Measurements from ENCODE around the gene PBX1. TPM values are rescaled to one million over a fixed set of nuclear protein-coding genes. Genes with fewer than 3 reads are reported as not detected.

Gene PBX1
- total and polyA plus RNA-seq, 2 of the 4 experiments (the other 2 are of a cell fraction): 13.9 to 17.9 TPM

- Histone ChIP-seq H3K56ac (ENCODE audit: extremely low read depth, insufficient read depth, low read length) (no peak overlapping the region), H3K27ac (ENCODE audit: insufficient read depth, low read length) (no peak overlapping the region), H3K4ac (ENCODE audit: low read depth, low read length) (no peak overlapping the region), H2BK20ac (ENCODE audit: low read depth, low read length) (no peak overlapping the region), H3K9ac (ENCODE audit: low read depth, low read length) (no peak overlapping the region), H3K4me2 (ENCODE audit: low read depth, low read length) (no peak overlapping the region), H2AK9ac (replicated peaks; ENCODE audit: low read depth, low read length, poor library complexity) (no peak overlapping the region), H3K4me1 (ENCODE audit: control insufficient read depth, insufficient read depth, low read length) (peaks cover 15% of the 10 kb centered on the region), H3K23ac (ENCODE audit: low read depth, low read length) (no peak overlapping the region), H4K8ac (ENCODE audit: low read depth in 2 of 2, low read length in 2 of 2) (no peak overlapping the region), H3K9me1 (ENCODE audit: insufficient read depth, low read length) (peaks cover 6% of the 10 kb centered on the region), H3K27me3 (ENCODE audit: control insufficient read depth, insufficient read depth, low read length) (no peaks in the 10 kb centered on the region), H2AK5ac (ENCODE audit: low read depth, low read length) (no peak overlapping the region), H3K4me3 (ENCODE audit: insufficient read depth, low read depth, low read length) (no peak overlapping the region), H2AFZ (replicated peaks; ENCODE audit: low read length, poor library complexity) (no peak overlapping the region), H2BK5ac (ENCODE audit: low read depth, low read length, poor library complexity, severe bottlenecking) (no peak overlapping the region), H3K18ac (ENCODE audit: low read depth, low read length) (no peak overlapping the region; the same call in 1 of the 2 replicates), H3K9me3 (ENCODE audit: control insufficient read depth, insufficient read depth, low read length) (no peaks in the 10 kb centered on the region), H2BK120ac (ENCODE audit: low read depth, low read length) (no peak overlapping the region), H4K5ac (ENCODE audit: low read depth, low read length) (no peak overlapping the region), H3K36me3 (ENCODE audit: control insufficient read depth, insufficient read depth, low read length) (no peaks in the 10 kb centered on the region), H3K14ac (replicated peaks; ENCODE audit: low read depth, low read length) (no peak overlapping the region), H4K91ac (ENCODE audit: insufficient read depth, low read depth, low read length) (no peak overlapping the region), H4K20me1 (ENCODE audit: insufficient read depth, low read length) (no peaks in the 10 kb centered on the region), H2BK15ac (ENCODE audit: low read depth, low read length) (no peak overlapping the region), H3K79me1 (ENCODE audit: low read depth in 1 of 2, low read length in 2 of 2) (peaks cover 0 to 12% of the 10 kb centered on the region in 2 experiments)
- CTCF ChIA-PET: interaction anchor here (1.1 kb wide), 1 partner anchor 13 kb away, joined by 3 read pairs; no protein-coding TSS in a partner anchor
- DNase-seq (no peak), ATAC-seq (ENCODE audit: low read depth) (no peak)
- BruUV-seq (replicated peaks): no TSS peak
- intact Hi-C loops (cut with micrococcal nuclease) (no loop called here), in situ Hi-C loops (cut with MboI; ENCODE audit: low sequenced_read_pairs) (no loop called here), dilution Hi-C loops (cut with HindIII; ENCODE audit: low sequenced_read_pairs, unreplicated experiment) (no loop called here)
- TF ChIP-seq RFX5 (IDR thresholded peaks at IDR 0.05; ENCODE audit: low read depth, low read length) (no peak), CTCF (conservative IDR thresholded peaks at IDR 0.05; ENCODE audit: low read depth, low read length) (no peak), CEBPB (IDR thresholded peaks at IDR 0.05; ENCODE audit: low read depth, low read length) (no peak), NFE2L2 (IDR thresholded peaks at IDR 0.05; ENCODE audit: low read depth, low read length) (no peak), ELK1 (IDR thresholded peaks at IDR 0.05; ENCODE audit: borderline replicate concordance, low read depth, low read length) (no peak), MXI1 (IDR thresholded peaks at IDR 0.05; ENCODE audit: borderline replicate concordance, low read depth, low read length) (no peak)
- POLR2A ChIA-PET (ENCODE audit: unreplicated experiment): no interaction called here
These were observed 202.0 kb downstream of the PBX1 start for GRCh38 chr1:164761009-164761408.
